NCI-H446 (cell line): Measurements from ENCODE around the gene GPR68.

Experiments used
- DNase-seq, 2 experiments: peaks; one replicate each; lab custom pipeline; 2025; lab: John Stamatoyannopoulos, UW

Gene GPR68, protein sequence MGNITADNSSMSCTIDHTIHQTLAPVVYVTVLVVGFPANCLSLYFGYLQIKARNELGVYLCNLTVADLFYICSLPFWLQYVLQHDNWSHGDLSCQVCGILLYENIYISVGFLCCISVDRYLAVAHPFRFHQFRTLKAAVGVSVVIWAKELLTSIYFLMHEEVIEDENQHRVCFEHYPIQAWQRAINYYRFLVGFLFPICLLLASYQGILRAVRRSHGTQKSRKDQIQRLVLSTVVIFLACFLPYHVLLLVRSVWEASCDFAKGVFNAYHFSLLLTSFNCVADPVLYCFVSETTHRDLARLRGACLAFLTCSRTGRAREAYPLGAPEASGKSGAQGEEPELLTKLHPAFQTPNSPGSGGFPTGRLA

DNA sequence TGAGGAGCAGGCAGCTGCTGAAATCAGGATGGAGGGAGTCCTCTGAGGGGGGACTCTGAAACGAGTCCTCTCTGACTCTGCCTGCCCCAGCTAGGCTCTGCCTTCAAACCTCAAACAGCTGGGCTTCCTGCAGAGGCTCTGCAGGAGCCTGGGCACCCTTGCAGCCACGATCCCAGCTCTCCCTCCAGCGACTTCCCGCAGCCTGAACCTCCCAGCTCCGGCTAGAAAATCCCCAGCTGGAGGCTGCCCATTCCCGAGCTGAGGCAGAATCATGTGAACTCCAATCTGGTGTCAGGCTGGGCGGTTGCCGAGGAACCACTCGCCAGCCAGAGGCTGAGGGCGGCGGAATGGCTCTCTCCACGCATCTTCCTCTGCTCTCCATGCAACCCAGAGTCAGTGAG, at the start of gene GPR68:
Gene GPR68 (minus strand): TSS at position 204 of the 401 bp plus-strand sequence. CDS start 9,654 bp downstream, outside the sequence.
- peak; percentile 22 to 78 for DNase-seq

DNA sequence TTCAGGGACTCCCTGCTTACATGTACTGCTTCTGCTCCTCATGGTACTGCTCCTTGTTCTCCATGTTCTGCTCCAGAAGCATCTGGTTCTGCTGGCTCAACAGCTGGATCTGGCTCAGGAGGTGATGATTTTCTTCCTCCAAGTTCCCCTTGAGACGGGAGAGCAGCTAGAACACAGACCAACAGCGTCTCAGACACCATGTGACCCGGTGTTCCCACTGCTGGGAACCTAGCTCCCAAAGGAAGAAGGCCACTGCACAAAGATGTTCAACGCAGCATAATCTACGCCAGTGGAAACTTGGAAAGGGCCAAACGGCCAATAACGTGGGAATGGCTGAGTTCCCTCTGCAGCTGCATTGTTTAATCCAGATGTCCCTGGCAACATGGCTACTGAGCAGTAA, 49.6 kb upstream of the GPR68 start:
- DNase-seq = no peak

DNA sequence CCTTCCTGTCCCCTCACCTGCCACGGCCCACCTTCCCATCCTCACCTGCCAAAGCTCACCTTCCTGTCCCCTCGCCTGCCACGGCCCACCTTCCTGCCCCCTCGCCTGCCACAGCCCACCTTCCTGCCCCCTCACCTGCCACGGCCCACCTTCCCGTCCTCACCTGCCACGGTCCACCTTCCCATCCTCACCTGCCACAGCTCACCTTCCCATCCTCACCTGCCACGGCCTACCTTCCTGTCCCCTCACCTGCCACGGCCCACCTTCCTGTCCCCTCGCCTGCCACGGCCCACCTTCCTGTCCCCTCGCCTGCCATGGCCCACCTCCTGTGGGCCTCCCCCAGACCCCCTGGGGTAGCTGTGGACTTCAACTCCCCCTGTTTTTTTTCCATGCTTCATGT, 48.8 kb upstream of the GPR68 start:
- no peak for DNase-seq

DNA sequence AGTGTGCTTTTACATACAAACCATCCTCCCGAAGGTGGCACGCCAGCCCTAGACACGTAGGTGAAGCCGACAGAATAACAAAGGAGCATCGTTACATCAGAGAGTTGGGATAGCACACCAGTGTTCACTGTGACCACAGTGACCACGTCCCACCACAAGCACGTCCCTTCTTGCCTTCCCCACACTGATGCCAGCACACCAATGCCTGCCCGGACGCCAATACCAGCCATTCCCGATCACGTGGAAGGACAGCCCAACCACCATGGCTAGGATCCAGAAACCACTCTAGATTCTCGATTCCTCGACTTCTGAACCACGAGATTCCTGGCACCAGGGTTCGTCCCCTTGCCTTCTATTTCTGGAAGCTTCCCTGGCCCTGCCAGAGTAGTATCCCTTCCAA, 48.0 kb upstream of the GPR68 start:
- DNase-seq = no peak

DNA sequence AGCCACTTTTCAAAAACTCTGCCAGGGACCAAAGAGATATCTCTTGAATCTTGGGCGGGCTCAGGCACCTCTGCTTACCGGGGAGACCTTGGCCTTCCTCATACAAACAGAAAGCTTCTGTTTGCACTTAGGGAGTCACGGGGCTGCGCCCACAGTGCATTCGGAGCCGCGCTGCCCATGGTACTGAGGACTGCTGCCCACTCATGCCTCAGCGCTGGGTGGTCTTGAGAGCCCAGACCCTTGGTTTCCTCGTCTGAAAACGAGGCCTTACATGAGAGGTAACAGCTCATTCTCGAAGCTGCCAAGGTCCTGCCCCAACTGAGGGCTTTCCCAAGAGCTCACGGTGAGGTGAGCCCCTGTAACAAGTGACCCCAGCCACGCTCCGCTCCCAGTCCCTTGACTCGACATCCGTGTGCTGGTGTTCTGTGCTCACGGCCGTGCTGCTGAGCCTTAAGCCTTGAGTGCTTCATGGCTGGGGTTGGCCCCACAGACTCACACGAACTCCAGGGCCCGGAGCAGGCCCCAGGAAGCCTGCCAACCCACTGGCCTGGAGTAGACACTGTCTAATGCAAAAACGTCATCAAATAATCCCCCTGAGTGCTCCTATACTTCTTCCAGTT, 47.4 kb upstream of the GPR68 start:
- no peak for DNase-seq

DNA sequence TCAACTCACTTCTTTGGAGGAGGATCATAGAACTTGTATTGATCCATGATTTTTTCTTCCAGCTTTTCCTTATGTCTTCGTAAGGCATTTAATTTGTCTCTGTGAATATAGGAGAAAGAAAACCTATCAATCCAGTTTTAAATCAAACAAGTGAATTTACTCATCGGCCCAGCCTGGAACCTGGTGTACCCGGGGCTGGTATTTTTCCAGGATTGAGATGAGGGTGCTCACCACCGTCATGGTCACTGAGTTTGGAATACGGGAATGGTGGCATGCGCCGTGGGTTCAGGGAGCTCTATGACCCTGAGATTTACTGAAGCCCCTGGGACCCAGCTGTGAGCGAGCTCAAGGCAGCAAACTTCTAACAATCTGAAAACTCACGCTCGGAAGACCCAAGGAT, 46.5 kb upstream of the GPR68 start:
- DNase-seq = no peak

DNA sequence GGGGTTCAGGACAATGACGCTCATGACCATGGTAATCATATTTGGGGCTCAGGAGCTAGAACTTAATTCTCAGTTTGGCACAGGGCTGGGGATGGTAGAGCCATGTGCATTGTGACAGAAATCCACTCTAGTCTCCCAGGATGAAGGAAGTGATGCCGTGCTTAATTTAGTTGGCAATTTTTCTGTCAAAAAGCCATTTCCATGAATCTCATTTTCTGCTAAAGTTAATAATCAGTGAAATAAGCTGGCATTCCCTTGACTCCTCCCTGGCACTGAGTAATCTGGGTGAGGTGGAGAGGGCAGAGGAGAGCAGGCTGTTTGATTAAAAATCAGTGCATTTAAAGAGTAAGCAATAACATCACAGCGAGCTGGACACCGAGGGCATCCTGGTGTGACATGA, 45.0 kb upstream of the GPR68 start:
- DNase-seq = no peak

DNA sequence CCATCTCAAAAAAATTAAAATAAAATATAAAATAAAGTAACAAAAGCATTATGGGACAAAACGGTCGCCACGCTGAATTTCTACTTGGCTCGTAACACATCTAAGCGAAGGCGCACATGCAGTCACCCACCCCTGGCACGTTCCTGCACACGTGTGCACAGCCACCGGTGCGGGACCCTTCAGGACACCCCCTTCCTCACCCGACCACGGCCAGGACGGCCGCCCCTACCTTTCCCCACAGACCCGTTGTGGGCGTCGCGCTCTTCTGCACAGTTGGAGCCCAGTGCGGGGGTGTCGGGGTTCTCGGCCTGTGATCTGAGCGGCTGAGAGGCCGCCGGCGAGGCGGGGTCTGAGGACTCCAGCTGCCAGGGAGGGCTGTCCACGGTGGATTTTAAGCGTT, 44.4 kb upstream of the GPR68 start:
- no peak for DNase-seq

DNA sequence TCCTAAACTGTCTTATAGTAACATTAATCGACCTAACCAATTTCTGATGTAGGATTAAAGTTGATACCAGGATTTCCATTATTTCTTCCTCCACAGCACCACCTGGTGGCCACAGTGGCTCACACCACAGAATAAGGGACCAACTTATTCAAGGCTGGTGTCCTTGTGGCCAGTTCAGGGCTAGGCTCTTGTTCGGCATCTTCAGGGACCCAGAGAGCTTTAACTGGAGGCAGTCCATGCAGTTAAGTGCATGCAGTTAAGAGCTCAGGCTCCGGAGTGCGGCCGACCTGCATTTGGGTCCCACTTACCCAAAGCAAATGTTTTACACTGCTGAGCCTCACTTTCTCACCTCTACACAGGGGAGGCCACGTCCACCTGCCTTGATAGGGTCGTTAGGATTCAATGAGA, 42.0 kb upstream of the GPR68 start:
- peak; percentile 85 to 94 for DNase-seq

DNA sequence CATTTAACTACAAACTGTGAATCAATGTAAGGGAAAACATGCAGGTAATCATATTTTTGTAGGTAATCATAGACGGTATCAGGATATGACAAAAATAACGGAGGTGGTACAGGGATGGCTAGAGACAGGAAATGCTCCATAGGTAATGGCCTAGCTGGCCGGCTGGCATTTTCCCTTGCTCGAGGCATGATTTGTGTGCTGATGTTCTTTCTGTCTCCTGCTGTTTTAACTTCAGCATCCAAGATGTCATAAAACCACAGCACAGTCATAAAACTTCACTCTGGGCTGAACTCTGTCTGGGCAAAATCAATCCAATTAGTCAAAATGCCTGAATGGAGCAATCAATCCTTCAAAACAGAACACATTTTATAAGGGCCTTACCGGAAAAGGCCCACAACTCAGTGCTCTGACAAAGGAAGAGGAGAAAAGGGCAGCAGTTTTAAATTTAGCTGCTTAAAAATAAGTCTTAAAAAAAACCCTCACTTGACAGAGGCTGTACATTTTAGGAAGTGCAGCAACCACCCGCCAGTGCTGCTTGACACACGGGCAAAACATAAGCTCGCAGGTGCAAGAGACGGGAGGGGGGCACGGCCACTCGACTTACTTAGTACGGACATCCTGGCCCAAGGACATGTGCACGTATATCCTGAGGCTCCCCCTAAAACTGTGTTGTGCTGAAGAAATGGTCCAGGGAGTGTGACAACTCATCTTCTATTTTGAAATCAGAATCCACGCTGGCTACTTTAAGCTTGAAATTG, 40.5 kb upstream of the GPR68 start:
- DNase-seq = no peak

DNA sequence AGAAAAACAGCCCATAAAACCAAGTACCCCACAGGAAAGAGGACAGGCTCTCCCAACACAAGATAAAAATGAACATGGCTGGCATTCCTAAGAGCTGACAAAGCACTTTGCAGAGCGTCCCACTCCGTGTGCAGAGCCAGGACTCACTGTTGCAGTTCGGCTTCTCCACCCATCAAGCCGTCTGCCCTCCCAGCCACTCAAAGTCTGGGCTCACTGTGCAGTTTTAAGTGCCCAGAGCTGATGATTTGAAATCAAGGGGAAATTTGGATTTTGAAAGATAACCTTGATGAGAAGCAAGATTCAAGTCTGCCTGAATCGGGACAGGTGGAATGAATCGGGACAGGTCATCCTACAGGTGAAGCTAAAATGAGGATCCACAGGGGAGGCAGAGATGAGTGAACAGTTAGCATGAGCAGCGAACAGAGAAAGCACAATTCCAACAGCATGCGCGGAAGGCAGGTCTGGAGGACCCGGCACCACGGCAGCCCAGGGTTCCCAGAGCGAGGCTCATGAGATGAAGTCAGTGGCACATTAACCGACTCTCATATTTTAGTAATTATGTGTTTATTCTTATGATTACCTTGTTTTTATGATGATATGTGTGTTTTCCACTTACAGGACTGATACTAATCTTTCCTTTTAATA, 39.8 kb upstream of the GPR68 start:
- peak in 1 of 2 experiments; percentile 33 for DNase-seq

DNA sequence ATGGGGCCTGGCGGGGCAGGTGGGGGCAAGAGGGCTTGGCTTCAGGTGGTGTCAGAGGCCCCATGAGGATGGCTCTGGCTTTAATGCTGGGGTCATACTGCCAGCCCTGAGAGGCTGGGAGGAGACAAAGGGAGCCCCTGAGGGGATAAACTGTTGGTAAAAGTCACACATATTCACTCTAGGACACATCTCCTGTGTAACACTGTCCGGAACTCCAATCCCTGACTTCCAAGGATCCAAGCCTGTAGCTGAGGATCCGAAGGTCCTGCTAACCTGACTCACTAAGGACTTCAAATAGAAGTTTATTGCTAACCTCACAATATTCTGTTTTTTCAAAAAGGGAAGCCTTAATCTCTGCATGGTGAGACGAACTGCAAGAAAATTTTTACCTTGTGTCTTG, 39.2 kb upstream of the GPR68 start:
- DNase-seq = no peak

DNA sequence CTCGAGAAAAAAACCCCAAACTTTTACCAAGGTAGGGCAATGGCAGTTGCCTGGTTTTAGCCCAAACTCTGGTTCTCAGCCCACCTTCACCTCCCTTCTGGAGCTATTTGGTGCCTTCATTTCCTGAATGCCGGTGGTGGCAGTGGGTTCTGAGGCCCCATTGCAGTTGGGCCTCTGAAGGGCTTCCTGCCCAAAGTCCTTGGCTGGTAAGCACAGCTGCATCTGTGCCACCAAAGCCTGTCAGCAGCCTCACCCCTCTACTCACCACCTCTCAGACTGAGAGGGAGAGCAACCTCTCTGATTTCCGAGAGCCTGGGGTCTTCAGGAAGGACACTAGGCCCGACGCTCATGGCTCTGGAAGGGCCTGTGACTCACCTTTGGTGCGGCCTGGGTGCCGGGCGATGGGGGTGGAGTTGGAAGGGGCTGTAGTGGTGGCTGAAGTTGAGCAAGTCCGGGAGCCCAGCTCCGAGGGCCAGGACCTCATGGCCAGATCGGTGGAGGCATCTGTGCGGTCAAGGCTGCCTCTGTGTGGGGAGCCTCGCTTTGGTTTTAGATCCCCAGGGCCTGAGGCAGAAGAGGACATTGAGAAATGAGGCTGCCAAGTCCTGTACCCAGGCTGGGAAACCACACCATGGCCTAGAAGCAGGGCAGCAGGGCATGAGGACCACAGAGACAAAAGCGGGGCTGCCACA, 38.6 kb upstream of the GPR68 start:
- DNase-seq = no peak

DNA sequence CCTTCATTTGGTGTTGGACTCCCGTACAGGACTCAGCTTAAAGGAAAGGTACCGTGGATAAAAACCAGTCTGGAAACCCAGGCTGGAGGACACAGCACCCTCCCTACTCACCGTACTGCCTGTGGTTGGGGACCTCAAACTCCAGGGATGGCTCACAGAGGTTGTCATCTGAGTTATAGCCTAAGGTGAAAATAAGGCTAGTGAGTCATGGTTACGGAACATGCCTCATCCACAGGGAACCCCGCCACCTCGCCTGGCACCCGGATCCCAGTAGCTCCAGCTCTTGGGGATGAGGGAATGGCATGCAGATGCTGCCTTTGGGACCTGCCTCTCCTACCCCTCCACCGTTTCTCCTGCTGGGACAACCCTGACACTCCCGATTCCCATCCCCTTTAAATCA, 36.8 kb upstream of the GPR68 start:
- no peak for DNase-seq

DNA sequence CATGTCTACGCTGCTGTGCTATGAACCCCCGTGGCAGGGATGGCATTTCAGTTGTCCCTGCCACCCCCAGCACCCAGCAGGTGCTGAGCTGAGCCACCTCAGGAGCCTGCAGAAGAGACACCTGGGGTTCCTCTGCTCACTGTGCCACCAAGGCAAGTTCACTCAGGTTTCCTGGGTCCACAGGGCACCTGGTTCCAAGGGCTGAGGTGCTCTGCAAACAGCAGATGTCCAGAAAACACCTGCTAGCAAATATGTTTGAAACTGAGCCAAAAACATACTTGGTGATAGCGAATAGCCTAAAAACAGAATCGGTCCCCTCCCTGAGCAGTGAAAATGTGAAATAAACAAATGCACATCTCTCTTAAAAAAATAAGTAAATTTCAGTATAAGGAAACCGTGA, 35.6 kb upstream of the GPR68 start:
- DNase-seq = no peak

DNA sequence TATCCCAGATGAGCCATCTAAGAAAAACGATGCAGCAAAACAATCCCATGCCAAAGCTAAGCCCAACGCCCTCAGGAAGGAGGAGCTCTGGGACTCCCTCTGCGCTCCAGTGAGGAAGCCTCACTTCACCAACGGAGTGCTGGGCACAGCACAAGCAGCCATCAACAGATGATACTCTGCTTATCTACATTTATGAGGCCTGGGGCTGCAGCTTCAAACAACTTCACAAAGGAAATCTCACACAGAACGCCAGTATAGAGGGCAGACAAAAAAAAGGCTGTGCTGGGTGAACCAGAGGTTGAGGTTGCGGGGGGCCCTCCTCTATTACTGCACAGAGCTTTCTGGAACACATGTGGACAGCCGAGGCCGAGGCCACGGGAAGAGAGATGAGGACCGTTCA, 34.9 kb upstream of the GPR68 start:
- DNase-seq = no peak

DNA sequence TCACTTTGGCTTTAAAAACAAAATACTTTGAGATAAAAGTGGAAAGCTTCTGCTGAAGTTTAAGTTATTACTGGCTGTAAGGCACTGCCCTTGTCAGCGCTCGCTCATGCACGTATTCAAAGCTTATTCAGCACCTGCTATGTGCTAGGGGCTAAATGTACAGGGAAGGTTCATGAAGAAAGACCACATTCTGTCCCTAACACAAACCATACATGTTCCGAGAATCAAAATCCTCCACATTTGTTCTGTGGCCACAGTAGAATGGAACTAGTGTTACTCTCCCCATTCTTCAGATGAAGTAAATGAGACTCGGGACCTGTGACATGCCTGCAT, 33.8 kb upstream of the GPR68 start:
- no peak for DNase-seq

DNA sequence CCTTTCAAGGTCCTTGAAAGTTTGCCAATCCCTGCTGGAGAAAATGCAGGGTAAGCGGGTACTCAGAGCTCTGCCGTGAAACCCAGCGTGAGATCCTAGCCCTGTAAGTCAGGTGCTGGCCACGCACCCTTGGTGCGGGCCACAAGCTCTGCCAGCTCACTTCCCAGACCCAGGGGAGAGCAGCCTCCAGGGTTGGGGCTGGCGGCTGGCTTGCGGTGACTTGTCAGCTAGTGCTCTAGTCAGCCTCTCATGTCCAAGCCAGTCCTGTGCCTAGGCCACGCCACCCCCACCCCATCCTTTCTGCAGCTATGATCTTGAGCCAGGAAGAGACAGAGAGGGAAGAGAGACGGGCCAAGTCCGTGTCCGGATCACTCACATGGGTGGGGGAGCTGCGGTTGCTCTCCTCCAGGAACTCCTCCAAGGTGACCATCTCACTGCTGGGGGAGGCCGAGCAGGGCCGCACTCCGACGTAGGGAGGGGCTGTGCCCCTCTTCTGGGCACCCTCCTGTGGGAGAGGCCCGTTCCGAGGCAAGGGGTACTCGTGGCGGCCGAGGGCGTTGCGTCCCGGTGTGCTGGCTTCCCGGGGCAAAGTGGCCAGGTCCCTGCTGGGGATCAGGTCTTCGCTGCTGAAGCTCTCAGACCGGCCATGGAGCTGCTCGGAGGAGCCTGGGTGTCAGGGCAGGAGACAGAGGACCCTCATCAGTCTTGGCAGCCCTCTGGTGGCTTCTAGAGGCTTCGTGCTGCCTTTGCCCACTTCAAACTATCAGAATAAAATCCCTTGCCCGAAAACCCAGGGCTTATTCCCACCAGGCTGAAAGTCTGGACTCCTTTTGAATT, 33.3 kb upstream of the GPR68 start:
- peak in 1 of 2 experiments; percentile 65 for DNase-seq

DNA sequence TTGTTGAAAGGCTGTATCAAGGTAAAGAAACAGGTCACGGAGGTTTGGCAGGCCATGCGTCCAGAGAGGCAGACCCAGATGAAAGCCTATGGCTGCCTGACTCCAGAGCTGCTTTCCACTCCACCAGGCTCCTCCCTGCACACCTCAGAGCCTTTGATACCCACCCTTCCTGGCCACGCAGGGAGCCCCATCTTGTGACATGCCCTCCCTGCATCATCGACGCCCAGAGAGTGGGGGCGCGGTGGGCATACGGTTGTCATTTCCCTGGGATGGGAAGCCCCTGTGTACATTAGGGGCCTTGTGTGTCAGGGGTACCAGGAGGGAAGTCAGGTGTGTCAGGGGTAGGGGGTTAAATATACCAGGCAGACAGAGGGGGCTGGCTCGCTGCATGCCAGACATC, 30.3 kb upstream of the GPR68 start:
- DNase-seq = no peak

DNA sequence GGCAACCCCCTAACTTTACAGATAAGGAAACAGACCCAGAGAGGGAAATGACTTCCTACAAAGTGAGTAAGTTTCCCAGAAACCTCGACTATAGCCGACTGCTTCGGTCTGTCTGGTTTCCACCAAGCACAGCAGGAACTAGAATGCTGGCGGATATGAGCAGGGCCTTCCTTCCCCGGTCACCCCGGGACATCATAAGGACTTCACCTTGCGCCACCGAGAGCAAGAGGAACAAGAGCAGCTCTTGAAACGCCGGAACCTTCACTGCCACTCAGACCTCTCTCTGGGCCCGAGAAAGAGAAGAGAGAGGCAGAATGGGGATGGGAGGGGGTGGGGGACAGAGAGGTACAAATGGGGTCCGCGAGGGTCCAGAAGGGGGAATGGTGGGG, 29.4 kb upstream of the GPR68 start:
- DNase-seq = no peak

DNA sequence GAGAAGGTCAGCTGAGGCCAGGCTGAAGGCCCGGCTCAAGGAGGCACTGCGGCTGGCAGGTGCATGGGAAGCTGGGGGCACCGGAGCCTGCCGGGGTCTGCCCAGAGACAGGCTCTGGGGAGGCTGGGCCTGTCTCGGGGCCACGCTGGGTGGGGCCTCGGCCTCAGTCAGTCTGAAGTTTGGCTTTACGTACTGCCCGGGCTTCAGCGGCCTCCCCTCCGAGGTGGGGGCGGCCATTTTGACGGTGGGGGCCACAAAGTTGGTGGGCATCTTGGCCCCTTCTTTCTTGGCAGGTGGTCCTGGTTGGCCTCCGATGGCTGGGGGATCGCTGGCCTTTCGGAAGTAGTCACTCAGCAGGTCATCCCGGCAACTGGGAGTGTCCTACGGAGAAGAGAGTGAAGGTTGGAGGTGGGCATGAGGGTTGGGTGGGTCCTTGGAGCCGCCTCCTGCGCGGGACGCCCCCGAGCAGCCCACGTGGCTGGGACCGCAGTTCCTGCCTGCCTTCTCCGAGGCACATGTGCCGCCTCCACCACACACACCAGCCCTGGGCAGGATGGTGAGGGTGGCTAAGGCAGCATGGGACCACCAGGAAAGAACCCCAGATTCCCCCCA, 28.9 kb upstream of the GPR68 start:
- no peak for DNase-seq
